GM21390 (cell line): ENCODE measurements around the gene MAMSTR.

Experiments used
- ATAC-seq: cut with Tn5 transposase; IDR thresholded peaks from one replicate; pipeline ENCODE4 v1.9.1; 2021; ENCODE audit not compliant: unreplicated experiment

Gene MAMSTR

GRCh38 chr19:48669903-48670668 lies 49.4 kb downstream of the MAMSTR start:
- ATAC-seq, result no peak

GRCh38 chr19:48668761-48669160 lies 50.8 kb downstream of the MAMSTR start:
- ATAC-seq, result no peak

GRCh38 chr19:48668332-48668731 lies 51.2 kb downstream of the MAMSTR start:
- ATAC-seq, result no peak

- no peak for ATAC-seq
Measured at GRCh38 chr19:48665786-48666185, 53.7 kb downstream of the MAMSTR start.

GRCh38 chr19:48664476-48664875 lies 55.0 kb downstream of the MAMSTR start:
- ATAC-seq, result no peak

- ATAC-seq, result no peak
Measured at GRCh38 chr19:48663667-48664066, 55.9 kb downstream of the MAMSTR start.
